TTC549 (cell line): ENCODE data around the gene ALG9.

Experiments
- FAIRE-seq: peaks from 2 replicates; lab custom pipeline; 2012; peaks lifted over from hg19 to GRCh38; lab: Jason Lieb, UNC

ALG9 gene

DNA sequence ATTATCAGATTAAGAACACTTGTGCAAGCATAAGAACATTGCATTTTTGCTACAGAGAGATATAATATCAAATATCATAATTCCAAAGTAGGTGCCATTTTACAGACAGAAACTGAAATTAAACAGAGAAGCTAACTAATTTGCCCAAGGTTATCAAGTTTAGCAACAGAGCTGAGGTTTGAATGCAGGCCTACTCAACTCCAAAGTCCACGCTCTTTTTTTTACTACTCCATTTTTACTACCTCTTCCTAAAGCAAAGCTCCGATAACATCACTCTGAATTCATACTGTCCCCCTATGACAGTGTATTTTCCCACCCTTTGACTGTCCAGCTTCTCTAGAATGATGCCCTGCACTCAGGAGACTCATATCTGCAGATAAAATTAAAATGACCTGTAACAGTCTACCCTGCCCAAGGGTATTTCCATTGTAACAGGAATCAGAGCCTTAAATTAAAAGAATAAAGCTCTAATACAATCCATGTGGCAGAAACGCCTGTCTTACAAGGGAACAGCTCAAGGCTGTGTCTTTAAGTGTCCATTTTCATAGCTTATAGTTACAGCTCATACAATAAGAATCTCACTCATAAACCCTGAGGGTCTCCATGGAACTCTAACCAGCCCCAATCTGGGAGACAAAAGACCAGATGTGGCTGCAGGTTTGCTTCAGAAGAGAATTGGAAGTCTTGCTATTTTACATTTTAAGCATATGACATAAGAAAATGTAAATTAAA lies 36.8 kb downstream of the ALG9 start:
- FAIRE-seq: no peak

DNA sequence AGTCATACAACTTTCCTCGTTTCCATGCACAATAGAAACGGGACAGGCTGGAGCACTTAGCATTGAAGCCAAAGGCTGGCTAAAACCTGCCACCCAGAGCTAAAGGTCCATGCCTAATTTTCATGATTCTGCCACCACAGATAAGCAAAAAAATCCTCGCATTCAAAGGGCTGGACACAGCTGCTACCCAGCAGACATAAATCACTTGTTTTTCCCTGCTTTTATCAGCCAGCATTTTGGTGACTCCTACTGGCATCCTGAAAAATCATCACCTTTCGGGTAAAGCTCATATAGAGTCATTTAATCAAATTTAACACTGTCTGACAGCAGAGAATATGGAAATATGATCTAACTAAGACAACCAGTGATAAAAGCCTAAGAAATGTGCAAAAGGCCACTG lies 37.9 kb downstream of the ALG9 start:
- no peak for FAIRE-seq

DNA sequence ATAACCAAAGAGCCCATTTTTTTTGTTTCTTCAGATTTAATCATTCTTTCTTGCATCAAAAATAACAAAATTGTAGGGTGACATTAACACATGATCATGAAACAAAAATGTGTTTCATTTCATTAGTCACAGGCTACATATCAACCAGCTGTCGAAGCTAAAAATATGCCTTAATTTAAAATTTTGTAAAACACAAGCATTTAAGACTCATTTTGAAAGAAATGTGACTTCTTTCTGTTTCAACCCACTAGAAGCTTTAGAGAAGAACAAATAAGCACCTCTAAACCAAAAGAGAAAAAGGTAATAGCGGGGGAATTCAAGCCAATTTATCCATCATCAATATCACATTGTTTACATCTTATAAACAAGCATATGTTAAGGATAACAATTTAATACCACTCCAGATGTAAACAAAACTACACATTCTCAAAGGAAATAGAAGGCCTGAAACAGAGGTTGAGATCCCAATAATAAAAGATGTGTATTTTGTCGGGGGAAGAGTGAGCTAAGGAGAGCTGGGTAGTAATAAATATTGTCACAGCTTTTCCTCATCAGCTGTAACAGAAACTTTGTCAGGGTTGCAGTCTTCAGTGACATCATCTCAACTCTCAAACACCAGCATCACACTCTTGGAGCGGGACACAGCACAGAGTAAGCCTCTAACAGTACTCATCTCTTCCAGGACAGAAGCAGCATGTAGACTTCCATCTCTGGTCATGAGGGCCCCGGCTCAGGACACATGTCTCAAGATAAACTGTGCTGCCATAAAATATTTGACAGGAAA lies 42.0 kb downstream of the ALG9 start:
- FAIRE-seq: no peak

DNA sequence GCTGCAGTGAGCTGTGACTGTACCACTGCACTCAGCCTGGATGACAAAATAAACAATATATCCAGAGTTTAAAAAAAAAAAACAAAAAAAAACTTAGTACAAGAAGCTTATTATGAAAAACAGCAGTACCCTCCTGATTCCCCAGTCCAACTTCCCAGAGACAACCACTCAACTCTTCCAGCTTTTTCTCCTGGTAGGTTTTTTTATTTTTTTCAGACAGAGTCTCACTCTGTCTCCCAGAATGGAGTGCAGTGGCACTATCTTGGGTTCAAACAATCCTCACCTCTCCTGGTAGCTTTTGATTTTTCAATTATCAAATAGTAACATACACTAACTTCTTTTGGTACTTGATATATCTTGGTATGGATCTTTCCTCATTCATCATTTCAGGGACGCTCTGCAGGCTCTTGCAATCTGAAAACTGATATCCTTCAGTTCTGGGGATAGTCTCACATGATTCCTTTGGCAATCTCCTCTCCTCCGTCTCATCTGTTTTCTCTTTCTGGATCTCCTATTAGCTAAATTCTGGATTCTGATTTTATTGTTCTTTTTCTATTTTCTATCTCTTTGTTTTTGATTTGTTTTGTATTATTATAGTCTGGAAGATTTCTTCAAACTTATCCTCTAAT lies 44.9 kb downstream of the ALG9 start:
- no peak for FAIRE-seq

DNA sequence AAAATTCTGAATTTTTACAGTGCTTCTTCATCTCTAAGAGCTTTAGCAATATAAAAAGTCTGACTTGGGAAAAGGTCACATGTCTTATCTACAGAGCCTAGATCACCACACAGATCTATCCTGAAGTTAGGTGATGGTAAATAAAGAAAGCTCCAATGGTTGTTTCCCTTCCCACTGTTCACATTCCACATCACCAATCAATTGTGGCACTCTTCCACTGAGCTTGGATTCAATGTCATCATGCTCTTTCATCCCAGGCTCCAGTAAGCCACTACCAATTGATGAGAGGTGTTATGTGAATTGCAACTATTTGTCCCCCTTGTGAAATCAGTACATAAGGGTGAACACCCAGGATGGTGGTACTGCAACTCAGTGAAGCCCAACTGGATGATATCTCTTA lies 47.8 kb downstream of the ALG9 start:
- FAIRE-seq: no peak

DNA sequence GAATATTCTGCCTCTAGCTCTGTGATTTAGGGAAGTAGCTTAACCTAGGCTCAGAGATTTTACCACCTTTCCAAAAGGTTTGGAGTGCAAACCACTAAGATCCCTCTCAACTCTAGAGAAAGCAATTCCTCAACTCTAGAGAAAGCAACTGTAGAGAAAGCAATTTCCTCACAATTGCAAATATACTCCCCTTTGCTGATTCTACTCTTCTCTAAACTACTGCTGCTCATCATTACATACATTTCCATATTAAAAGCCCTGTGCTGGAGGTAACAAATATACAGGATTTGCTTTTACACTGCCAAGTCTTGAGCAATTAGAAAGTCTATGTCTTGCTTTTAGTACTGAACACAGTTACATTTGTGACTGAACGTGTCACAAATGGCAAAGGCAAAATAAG lies 48.2 kb downstream of the ALG9 start:
- FAIRE-seq: no peak

DNA sequence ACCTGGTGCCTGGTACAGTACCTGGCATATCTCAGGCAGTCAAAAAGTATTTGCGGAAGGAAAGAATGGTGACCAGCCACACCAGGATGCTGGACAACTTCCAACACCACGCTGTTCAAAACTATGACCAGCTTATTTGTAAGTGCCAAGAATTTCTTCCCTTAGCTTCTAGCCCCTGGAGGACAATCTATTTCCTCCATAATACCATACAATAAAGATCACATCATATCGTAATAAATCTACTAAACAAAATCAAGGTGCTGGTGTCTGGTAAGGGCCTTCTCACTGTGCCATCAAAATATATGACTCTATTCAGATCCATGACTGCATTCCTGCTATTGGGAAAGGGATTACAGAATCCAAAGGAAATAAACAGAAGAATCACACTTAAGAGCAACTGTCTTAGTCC lies 51.5 kb downstream of the ALG9 start:
- FAIRE-seq: no peak

- no peak for FAIRE-seq
These were observed 52.1 kb downstream of the ALG9 start for GRCh38 chr11:111819161-111819828.

DNA sequence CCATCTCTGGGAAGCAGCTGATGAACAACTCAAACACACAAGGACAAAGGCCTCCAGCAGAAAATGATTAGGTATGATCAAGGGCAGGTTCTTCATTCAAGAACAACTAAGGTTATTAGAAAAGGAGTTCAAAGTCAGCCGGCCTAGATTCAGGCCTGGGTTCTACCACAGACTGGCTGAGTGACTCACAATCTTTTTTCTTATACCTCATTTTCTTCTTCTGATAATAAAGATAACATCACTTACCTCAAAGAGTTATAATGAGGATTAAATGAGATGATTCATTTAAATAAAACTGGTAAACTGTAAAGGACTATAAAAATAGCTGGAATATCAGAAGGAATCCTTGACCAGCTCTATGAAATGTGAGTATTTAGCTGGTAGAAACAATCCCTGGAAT lies 55.9 kb downstream of the ALG9 start:
- FAIRE-seq: no peak

- no peak for FAIRE-seq
These were observed 56.6 kb downstream of the ALG9 start for GRCh38 chr11:111814557-111815320.

DNA sequence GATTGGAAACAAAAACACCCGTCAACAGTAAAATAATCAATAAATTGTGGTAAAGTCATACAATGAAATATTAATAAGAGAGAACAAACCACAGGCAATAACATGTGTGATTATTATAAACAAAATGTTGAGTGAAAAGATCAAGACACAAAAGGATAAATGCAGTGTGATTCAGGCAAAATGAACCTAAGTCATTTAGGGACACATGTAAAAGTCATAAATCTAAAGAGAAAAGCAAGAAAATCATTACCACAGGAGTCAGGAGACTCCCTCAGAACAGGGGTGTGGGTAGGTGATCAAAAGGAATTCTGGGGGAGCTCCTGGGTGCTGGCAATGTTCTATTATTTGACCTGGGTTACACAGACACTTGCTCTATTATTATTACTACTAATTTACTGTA lies 57.3 kb downstream of the ALG9 start:
- no peak for FAIRE-seq

DNA sequence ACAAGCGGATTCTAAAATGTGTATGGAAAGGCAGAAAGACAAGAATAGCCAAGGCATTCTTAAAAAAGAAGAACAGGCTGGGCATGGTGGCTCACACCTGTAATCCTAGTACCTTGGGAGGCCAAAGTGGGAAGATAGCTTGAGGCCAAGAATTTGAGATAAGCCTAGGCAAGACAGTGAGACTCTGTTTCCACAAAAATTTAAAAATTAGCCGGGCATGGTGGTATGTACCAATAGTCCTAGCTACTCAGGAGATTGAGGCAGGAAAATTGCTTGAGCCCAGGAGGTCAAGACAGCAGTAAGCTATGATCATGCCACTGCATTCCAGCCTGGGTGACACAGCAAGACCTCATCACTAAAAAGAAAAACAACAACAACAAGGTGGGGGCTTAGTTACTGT lies 59.2 kb downstream of the ALG9 start:
- FAIRE-seq: no peak

GRCh38 chr11:111811445-111811844 lies 59.9 kb downstream of the ALG9 start:
- no peak for FAIRE-seq

DNA sequence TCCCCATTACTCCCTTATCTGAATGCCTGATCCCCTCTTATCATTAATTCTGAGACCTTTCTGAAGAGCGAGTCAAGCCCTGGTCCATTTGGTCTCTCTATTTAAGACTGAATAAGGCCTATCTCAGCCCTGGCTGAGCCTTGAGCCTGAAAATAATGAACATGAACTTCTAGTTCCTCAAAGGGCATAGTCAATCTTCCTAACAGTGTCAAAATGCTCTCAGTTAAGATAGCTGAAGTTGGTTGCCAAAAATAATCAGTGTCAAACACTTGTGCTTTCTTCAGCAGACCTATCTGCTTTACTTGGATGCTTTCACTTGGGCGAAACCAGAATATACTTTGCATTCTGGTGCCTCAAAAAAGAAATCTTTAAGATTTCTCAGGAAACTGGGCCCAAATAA lies 62.5 kb downstream of the ALG9 start:
- FAIRE-seq: no peak

DNA sequence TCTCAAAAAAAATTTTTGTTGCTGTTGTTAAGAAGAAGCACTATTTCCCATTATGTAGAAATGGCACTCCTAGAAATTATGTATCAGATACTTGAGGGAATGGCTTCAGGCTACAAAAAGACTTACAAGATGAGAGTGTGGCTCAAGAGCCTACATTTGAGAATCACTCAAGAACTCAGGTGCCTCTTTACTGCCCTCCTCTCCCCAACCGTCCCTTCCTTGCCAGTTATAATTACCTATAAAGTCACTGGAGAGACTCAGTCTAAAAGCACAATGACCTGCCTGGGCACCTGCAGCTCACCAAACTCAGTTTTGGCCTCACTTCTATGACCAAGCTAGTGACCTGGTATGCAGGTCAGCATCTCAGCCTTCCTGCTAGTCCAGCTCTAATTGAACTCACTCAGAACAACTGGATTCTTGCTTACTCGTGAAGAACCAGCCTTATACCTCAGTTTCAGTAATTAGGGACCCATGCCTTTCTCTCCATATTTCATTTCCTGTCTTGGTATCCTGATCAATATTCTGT lies 63.3 kb downstream of the ALG9 start:
- no peak for FAIRE-seq

- no peak for FAIRE-seq
These were observed 64.3 kb downstream of the ALG9 start for GRCh38 chr11:111807076-111807475.

- no peak for FAIRE-seq
These were observed 70.2 kb downstream of the ALG9 start for GRCh38 chr11:111801135-111801534.

GRCh38 chr11:111798279-111798678 lies 73.1 kb downstream of the ALG9 start:
- no peak for FAIRE-seq

DNA sequence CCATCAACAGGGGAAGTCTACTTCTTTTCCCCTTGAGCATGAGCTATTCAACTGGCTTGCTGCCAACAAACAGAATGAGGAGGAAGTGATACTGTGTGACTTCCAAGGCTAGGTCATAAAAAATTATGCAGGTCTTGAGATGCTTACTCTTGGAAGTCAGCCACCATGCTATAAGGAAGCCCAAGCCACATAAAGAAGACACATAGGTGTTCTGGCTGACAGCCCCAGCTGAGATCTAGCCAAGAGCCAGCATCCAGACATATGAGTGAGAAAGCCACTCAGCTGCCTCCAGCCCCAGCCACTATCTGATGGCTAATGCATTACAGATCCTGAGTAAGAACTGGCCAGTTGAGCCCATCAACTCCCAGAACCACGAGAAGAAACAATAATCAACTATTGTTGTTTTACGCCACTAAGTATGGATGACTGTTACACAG lies 74.2 kb downstream of the ALG9 start:
- FAIRE-seq: no peak

DNA sequence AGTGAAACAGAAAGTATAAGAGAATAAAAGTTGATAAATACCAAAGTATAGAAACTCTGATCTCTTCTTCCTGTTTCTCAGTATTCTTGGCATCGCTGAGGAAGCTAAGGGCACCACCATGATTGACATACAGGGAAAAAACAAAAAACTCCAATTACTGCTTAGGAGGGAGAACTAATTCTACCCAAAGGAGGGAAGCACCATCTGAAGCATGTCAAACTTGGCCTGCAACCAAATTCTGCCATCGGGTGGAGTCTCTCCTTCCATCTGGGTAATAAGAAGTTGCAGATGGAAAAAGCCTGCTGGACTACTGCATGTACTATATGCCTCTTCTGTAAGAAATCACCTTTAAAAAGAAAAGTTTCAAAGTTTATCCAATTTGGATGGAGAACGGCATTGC lies 74.7 kb downstream of the ALG9 start:
- FAIRE-seq: no peak

DNA sequence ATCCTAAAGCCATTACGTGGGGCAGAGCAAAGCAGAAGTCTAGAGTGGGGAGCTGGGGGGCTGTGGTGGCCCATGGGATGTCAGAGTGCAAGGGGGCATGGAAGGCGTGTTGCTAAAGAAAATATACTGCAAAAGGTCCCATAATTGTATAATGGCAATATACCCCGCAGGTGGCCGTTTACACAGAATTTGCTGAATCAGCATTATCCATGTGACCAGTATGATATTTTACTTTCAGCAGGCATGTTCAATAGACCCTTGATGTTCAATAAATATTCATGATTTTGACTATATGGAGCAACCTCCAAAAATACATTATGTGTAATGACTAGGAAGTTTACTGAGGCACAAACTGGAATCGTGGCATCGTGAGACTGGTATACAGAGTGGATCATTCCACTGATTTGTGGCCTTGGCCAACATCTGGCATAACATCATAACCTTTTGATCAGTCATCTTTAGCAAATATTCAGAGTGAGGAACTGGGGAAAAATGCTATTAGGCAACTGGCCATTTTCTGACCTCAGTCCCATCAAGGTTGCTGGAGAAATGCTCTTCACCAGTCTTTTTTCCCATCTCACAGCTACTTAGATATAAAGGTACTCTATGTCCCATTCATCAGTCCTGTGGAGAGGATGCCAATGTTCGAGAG lies 75.9 kb downstream of the ALG9 start:
- FAIRE-seq: no peak
